Stimulated activated naive CD8-positive, alpha-beta T cell treated with anti-CD3 and anti-CD28 coated beads, Interleukin-15, amount 100 ng/mL, for 72 hours (primary cell): ENCODE measurements around the gene ATP13A3.
"Not testable (repeated sequence)": the region's sequence is repeated elsewhere in the genome, so short reads cannot be mapped to it uniquely, and the experiment has no call there.

Source experiments
- ATAC-seq: fragments of 150-1000 bp; cut with Tn5 transposase; 2 replicates; pipeline ENCODE4 v1.10.0; 2021; ENCODE audit warnings: mild to moderate bottlenecking, moderate library complexity
- DNase-seq, 2 donors: peaks; one replicate each; pipeline ENCODE4 v3.0.0; 2021 to 2022
- H3K27ac Mint-ChIP-seq, 2 donors: one replicate each; pipeline ENCODE4 v1.8.0; 2022; ENCODE audit warnings: mild to moderate bottlenecking in 2 of 2, mixed read lengths in 2 of 2, moderate library complexity in 2 of 2
- H3K27me3 Mint-ChIP-seq: one replicate; pipeline ENCODE4 v1.8.0; 2022; ENCODE audit warnings: mixed read lengths
- H3K4me1 Mint-ChIP-seq: one replicate; pipeline ENCODE4 v1.8.0; 2022; ENCODE audit warnings: mild to moderate bottlenecking, mixed read lengths
- H3K4me3 Mint-ChIP-seq, 2 donors: one replicate each; pipeline ENCODE4 v1.8.0; 2022; ENCODE audit warnings: mild to moderate bottlenecking in 2 of 2, mixed read lengths in 2 of 2, moderate library complexity in 1 of 2
- H3K9me3 Mint-ChIP-seq, 2 donors: one replicate each; pipeline ENCODE4 v1.8.0; 2022; ENCODE audit warnings: mixed read lengths in 2 of 2

The ATP13A3 gene

GRCh38 chr3:194489736-194490612 is 3.2 kb upstream of the ATP13A3 start:
- no peaks in the 10 kb centered on the region for H3K27me3 Mint-ChIP-seq
- no peaks in the 10 kb centered on the region for H3K9me3 Mint-ChIP-seq
- DNase-seq (peak in 1 of 2 donors; percentile 24), ATAC-seq (no peak)
- peaks cover 35% of the 10 kb centered on the region for H3K4me1 Mint-ChIP-seq
- peak overlapping the region in 1 of 2 donors; percentile 20 for H3K4me3 Mint-ChIP-seq
- H3K27ac Mint-ChIP-seq, result peak overlapping the region in 1 of 2 donors; percentile 4

DNA sequence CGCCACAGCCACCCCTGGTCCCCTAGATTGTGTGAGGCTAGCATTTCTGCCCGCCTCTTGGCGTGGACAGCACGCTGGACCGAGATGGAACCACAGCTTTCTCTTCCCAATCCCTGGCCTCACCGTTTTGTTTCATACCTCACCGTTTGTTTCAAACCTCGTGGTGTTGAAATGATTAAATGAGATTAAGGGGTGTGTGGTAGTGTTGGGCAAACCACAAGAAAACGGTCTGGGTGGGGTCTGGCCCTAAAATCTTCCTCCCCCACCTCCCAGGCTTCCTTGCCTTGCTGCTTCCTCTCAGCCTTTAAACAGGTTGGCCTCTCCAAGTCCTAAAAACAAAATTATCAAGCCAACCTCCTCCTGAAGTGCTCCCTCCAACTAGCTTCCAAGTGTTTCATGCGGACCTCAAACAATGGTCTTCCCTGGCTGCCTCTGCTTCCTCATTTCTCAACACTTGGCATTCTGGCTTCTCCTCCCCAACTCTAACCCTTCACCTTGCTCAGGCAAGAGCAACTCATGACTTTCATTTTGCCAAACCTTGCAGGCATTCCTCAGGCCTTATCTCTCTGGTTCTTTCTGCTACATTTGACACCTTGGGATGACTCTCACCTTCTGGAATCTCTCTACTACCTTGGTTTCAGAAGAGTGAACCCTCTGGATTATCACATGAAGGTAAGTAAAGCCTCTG is 1.4 kb upstream of the ATP13A3 start:
- ATAC-seq (no peak), DNase-seq (no peak)
- H3K27me3 Mint-ChIP-seq, result no peaks in the 10 kb centered on the region
- H3K4me1 Mint-ChIP-seq, result peaks cover 42% of the 10 kb centered on the region
- peak overlapping the region; percentile 87 to 89 for H3K4me3 Mint-ChIP-seq
- peak overlapping the region; percentile 56 to 69 for H3K27ac Mint-ChIP-seq
- no peaks in the 10 kb centered on the region for H3K9me3 Mint-ChIP-seq

- DNase-seq (peak; percentile 36 to 46), ATAC-seq (peak; percentile 19)
- Mint-ChIP-seq H3K27me3 (no peaks in the 10 kb centered on the region), H3K4me3 (peak overlapping the region; percentile 87 to 89), H3K9me3 (no peaks in the 10 kb centered on the region), H3K4me1 (peaks cover 46% of the 10 kb centered on the region), H3K27ac (peak overlapping the region; percentile 89 to 90)
Measured at GRCh38 chr3:194487289-194488054, 670 bp upstream of the ATP13A3 start.

GRCh38 chr3:194485881-194486539 is 792 bp downstream of the ATP13A3 start:
- Mint-ChIP-seq H3K27me3 (no peaks in the 10 kb centered on the region), H3K9me3 (no peaks in the 10 kb centered on the region), H3K27ac (peak overlapping the region; percentile 90 to 93), H3K4me1 (peaks cover 61% of the 10 kb centered on the region), H3K4me3 (peak overlapping the region; percentile 87 to 89)
- DNase-seq, result peak; percentile 61 to 63
- ATAC-seq, result peak; percentile 53

DNA sequence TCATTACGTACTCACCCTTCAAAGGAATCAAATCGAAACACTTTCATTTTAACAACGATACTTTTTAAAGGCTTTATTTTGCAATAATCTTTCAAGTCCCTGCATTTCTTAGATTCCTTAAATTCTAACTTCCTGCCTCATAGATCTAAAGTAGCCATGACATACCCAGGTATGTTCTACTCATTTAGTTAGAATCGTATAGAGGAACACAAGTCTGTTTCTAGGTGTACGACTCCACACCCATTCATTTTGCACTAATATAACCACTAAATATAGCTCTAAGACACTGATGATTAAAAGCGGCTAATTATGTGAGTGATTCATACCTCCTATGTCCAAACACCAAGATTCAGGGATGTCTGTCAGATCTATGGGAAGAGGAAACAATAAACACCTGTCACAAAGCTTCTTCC is 1.3 kb downstream of the ATP13A3 start:
- Mint-ChIP-seq H3K27me3 (no peaks in the 10 kb centered on the region), H3K4me1 (peaks cover 64% of the 10 kb centered on the region), H3K9me3 (no peaks in the 10 kb centered on the region), H3K4me3 (peak overlapping the region; percentile 87 to 89), H3K27ac (peak overlapping the region; percentile 90 to 93)
- DNase-seq (no peak), ATAC-seq (peak; percentile 14)

DNA sequence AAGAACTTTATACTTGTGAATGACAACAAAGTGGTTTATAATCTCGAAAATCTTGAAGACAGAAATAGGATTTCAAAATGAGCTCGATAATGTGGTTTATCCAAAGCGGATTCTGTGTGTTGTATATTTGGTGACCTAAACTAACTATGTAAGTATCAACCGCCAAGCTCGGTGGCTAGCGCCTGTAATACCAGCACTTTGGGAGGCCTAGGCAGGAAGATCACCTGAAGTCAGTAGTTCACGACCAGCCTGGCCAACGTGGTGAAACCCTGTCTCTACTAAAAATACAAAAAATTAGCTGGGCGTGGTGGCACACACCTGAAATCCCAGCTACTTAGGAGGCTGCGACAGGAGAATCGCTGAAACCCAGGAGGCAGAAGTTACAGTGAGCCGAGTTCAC is 2.2 kb downstream of the ATP13A3 start:
- peak overlapping the region; percentile 87 to 89 for H3K4me3 Mint-ChIP-seq
- H3K4me1 Mint-ChIP-seq, result peaks cover 64% of the 10 kb centered on the region
- H3K9me3 Mint-ChIP-seq, result no peaks in the 10 kb centered on the region
- H3K27ac Mint-ChIP-seq, result no peak overlapping the region
- H3K27me3 Mint-ChIP-seq, result no peaks in the 10 kb centered on the region
- DNase-seq (no peak), ATAC-seq (no peak)

DNA sequence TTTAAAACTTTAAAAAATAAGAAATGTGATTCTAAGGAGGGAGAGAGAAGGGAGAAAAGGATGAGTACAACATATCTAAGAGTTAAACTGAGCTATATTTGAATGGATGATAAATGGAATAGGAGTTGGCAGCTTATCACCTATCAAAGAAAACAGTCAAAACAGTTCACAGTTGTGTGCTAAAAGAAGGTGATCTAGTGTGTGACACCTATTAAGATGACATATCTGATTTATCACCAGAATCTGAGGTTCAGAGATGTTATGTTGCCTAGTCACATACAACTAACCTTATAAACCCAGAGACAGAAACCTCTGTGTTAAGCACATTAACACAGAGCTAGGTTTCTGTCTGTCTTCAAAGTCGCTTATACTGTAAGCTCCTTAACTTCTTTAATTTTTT is 3.0 kb downstream of the ATP13A3 start:
- no peak overlapping the region for H3K4me3 Mint-ChIP-seq
- DNase-seq (no peak), ATAC-seq (no peak)
- H3K27me3 Mint-ChIP-seq, result no peaks in the 10 kb centered on the region
- no peak overlapping the region for H3K27ac Mint-ChIP-seq
- no peaks in the 10 kb centered on the region for H3K9me3 Mint-ChIP-seq
- peaks cover 58% of the 10 kb centered on the region for H3K4me1 Mint-ChIP-seq

- not testable (repeated sequence) for ATAC-seq, H3K9me3 Mint-ChIP-seq, DNase-seq, H3K27me3 Mint-ChIP-seq
- Mint-ChIP-seq H3K4me3 (peak overlapping the region; percentile 11 to 41), H3K27ac (peak overlapping the region in 1 of 2 donors; percentile 79), H3K4me1 (peaks cover 48% of the 10 kb centered on the region)
Measured at GRCh38 chr3:194482830-194483229, 4.0 kb downstream of the ATP13A3 start.

- Mint-ChIP-seq H3K9me3 (no peaks in the 10 kb centered on the region), H3K4me3 (peak overlapping the region; percentile 11 to 41), H3K27ac (peak overlapping the region in 1 of 2 donors; percentile 79), H3K27me3 (no peaks in the 10 kb centered on the region), H3K4me1 (peaks cover 43% of the 10 kb centered on the region)
- ATAC-seq, result no peak
- no peak for DNase-seq
Measured at GRCh38 chr3:194482196-194482593, 4.6 kb downstream of the ATP13A3 start.

GRCh38 chr3:194481525-194482195 is 5.1 kb downstream of the ATP13A3 start:
- Mint-ChIP-seq H3K4me3 (peak overlapping the region; percentile 27 to 41), H3K9me3 (no peaks in the 10 kb centered on the region), H3K27ac (peak overlapping the region in 1 of 2 donors; percentile 2), H3K27me3 (no peaks in the 10 kb centered on the region), H3K4me1 (peaks cover 43% of the 10 kb centered on the region)
- DNase-seq (no peak), ATAC-seq (no peak)

DNA sequence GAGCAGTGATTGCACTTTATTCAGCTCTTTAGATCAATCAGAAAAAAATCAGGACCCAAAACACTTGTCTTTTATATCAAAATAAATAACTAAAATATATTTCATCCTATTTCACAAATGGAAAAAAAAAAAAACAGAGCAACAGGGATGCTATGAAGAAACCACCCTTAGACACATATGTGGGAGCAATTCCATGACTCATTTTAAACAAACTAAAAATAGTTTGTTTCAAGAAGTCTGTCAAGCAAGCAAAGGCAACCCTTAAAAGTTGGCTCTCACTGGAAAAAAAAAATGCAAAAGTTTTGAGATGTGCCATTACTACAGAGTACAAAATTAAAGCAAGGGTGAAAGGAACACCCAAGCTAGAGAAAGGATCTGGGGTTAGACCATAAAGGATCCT is 5.7 kb downstream of the ATP13A3 start:
- DNase-seq (no peak), ATAC-seq (no peak)
- Mint-ChIP-seq H3K27me3 (no peaks in the 10 kb centered on the region), H3K4me3 (peak overlapping the region in 1 of 2 donors; percentile 27), H3K4me1 (peaks cover 43% of the 10 kb centered on the region), H3K9me3 (no peaks in the 10 kb centered on the region), H3K27ac (no peak overlapping the region)

- ATAC-seq, result no peak
- no peak for DNase-seq
- H3K27me3 Mint-ChIP-seq, result no peaks in the 10 kb centered on the region
- no peak overlapping the region for H3K4me3 Mint-ChIP-seq
- H3K27ac Mint-ChIP-seq, result no peak overlapping the region
- no peaks in the 10 kb centered on the region for H3K9me3 Mint-ChIP-seq
- H3K4me1 Mint-ChIP-seq, result peaks cover 30% of the 10 kb centered on the region
Measured at GRCh38 chr3:194476784-194477183, 10.0 kb downstream of the ATP13A3 start.

DNA sequence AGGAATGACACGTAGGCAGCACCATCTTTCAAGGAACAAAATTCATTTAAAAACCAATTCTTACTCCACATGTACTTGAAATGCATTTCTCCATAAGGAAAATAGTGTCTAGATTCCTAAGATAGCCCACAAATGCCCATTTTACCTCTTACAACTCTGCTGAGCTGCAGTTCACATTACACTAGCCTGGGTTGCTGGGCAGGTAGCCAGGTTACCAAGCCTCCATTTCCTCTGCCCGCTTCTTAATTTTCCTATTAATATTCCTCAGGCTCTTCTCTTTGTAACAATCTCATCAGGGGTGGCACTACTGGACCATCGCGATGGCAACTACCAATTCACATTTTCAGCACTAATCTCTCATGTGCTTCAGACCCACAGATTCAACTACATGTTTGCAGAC is 10.8 kb downstream of the ATP13A3 start:
- ATAC-seq, result no peak
- Mint-ChIP-seq H3K4me3 (no peak overlapping the region), H3K9me3 (no peaks in the 10 kb centered on the region), H3K27me3 (no peaks in the 10 kb centered on the region), H3K4me1 (peaks cover 22% of the 10 kb centered on the region), H3K27ac (no peak overlapping the region)
- no peak for DNase-seq

DNA sequence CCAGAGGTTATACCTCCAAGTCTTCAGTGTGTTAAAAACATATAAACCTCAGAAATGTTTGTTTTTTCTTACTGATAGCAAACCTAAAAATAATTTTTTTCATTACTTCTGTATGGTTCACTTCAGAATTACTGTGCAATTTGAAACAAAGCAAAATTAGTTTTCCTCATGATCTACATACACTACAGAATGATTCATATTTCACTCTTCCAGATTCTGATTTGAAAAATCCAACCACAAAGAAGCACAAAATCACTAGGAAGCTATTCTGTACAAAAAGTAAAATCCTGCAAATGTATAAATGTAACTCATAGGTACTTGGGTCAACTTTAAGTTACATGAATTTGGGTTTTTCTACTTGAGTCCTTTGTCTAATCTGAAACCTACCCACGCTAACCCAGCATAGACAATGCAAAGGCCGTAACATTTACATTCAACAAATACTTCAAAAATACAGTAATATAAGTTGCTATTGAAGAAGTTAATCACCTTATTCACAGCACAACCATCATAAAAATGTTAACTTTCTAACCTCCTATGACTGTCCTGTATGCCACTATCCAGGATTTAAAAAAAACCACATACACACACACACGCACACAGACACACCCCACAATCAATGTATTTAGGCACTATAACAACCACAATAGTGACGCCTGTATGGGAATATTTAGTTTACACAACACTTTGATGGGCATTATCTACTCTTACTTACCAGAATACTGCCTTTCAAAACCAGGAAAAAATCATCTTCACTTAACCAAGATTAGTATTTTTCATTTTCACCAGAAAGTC is 11.5 kb downstream of the ATP13A3 start:
- no peaks in the 10 kb centered on the region for H3K27me3 Mint-ChIP-seq
- ATAC-seq (no peak), DNase-seq (no peak)
- H3K9me3 Mint-ChIP-seq, result no peaks in the 10 kb centered on the region
- no peak overlapping the region for H3K4me3 Mint-ChIP-seq
- no peak overlapping the region for H3K27ac Mint-ChIP-seq
- H3K4me1 Mint-ChIP-seq, result peaks cover 15% of the 10 kb centered on the region
